ENCODE measurements around the gene LIPC.

The LIPC gene

DNA sequence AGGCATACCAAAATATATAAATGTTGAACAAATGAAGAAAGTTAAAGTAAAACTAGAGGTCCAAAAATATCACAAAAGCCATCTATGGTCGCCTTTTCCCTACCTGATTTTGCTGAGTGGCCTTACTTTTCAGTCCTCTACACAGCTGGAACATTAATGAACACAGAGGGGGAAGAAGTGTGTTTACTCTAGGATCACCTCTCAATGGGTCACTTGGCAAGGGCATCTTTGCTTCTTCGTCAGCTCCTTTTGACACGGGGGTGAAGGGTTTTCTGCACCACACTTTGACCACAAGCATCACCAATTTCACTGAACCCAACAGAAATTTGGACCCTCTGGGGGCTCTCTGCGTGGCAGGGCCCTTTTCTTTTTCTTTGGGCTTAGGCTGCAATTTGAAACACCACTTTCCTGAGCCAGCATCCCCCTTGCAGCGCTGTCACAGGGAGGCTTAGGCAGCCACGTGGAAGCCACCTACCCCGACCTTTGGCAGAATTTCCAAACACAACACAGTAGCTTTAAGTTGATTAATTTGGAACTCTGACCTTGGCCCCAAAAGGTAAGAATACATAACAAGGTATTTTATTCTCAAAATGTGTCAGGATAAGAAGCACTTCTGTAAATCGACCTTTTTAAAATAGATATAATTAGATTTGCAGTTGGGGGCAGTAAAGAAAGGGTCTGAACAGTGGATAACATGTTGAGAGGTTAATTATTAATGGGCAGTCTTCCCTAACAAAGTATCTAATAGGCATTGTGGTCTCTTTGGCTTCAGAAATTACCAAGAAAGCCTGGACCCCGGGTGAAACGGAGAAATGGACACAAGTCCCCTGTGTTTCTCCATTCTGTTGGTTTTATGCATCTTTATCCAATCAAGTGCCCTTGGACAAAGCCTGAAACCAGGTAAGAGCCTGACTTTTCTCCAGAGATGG is at the start of gene LIPC:
TSS of gene LIPC (plus strand) at position 771 of the 929 bp plus-strand sequence. CDS start at position 813, 42 bp downstream.
- no peak for DNase-seq (ENCODE audit: extremely low read depth, low read depth)
- TF ChIP-seq, protein P1, sequence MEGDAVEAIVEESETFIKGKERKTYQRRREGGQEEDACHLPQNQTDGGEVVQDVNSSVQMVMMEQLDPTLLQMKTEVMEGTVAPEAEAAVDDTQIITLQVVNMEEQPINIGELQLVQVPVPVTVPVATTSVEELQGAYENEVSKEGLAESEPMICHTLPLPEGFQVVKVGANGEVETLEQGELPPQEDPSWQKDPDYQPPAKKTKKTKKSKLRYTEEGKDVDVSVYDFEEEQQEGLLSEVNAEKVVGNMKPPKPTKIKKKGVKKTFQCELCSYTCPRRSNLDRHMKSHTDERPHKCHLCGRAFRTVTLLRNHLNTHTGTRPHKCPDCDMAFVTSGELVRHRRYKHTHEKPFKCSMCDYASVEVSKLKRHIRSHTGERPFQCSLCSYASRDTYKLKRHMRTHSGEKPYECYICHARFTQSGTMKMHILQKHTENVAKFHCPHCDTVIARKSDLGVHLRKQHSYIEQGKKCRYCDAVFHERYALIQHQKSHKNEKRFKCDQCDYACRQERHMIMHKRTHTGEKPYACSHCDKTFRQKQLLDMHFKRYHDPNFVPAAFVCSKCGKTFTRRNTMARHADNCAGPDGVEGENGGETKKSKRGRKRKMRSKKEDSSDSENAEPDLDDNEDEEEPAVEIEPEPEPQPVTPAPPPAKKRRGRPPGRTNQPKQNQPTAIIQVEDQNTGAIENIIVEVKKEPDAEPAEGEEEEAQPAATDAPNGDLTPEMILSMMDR (IDR thresholded peaks at IDR 0.05; ENCODE audit: low read depth, low read length) = no peak

GRCh38 chr15:58383876-58384275 is 47.9 kb upstream of the LIPC start:
- TF ChIP-seq, protein P1 (IDR thresholded peaks at IDR 0.05; ENCODE audit: low read depth, low read length) = no peak
- DNase-seq (ENCODE audit: extremely low read depth, low read depth) = no peak

DNA sequence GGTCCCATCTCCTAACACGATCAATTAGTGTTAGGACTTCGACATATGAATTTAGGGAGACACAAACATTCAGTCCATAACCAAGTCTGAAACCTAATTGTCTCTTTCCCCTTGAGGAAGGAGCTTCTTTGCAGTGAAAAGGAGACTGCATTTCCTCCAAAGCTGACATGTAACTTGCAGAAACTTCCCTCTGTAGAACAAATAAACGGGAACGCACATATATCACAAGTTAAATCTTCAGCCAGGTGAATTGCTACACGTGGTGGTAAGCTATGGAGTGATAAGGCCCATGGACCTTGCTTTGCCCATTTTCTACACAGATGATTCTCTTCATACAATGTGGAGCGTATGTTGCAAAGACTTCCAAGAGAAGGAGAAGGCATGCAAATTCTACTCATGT is 47.1 kb upstream of the LIPC start:
- TF ChIP-seq, protein P1 (IDR thresholded peaks at IDR 0.05; ENCODE audit: low read depth, low read length) = no peak
- DNase-seq (ENCODE audit: extremely low read depth, low read depth) = no peak

DNA sequence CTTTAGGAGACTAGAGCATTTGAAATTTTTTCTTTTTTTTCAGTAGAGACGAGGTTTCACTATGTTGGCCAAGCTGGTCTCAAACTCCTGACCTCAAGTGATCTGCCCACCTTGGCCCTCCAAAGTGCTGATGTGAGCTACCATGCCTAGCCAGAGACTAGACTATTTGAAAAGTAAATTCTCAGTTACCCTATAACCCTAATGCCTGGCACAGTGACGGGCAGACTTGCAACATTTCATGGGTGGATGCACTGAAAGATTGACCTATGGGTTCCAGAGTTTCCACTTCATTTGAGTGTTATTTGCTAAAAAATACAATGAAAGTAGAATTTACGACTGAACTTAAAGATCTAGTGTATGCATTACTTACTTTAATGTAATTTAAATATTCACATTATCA is 45.7 kb upstream of the LIPC start:
- no peak for DNase-seq (ENCODE audit: extremely low read depth, low read depth)
- TF ChIP-seq, protein P1 (IDR thresholded peaks at IDR 0.05; ENCODE audit: low read depth, low read length) = no peak

- TF ChIP-seq, protein P1 (IDR thresholded peaks at IDR 0.05; ENCODE audit: low read depth, low read length) = no peak
- no peak for DNase-seq (ENCODE audit: extremely low read depth, low read depth)
These were observed 45.1 kb upstream of the LIPC start for GRCh38 chr15:58386641-58387040.

DNA sequence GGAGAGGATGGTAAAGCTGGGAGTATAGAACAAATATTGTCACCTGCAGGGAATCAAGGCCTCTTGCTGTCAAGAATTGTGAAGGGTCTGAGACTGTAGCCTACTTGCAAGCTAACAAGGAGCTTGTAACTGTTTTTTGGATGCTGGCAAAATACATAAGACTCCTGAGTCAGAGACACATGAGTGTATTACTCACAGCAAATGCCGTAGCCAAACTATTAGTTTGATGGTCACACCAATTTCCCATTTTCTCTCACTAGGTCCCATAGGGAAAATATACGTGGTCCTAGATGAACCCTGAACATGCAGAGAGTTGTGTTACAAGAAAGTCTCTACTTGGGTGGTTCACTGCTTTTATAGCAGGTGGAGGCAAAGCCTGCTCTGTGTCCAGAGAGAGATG is 44.7 kb upstream of the LIPC start:
- DNase-seq (ENCODE audit: extremely low read depth, low read depth) = no peak
- TF ChIP-seq, protein P1 (IDR thresholded peaks at IDR 0.05; ENCODE audit: low read depth, low read length) = no peak

GRCh38 chr15:58388211-58388610 is 43.6 kb upstream of the LIPC start:
- TF ChIP-seq, protein P1 (IDR thresholded peaks at IDR 0.05; ENCODE audit: low read depth, low read length) = no peak
- no peak for DNase-seq (ENCODE audit: extremely low read depth, low read depth)
